ENCODE results near the gene WDFY4. TPM values are rescaled to one million over a fixed set of nuclear protein-coding genes. Genes with fewer than 3 reads are reported as not detected.

WDFY4 gene
- total RNA-seq, 1 donor from 2014 or later = not detected

- DNase-seq (ENCODE audit: low read depth) = no peak
- TF ChIP-seq CTCF (IDR thresholded peaks at IDR 0.05; ENCODE audit: insufficient read depth, low read length, poor library complexity, severe bottlenecking) = no peak
Observed at GRCh38 chr10:48784031-48784430, 99.4 kb downstream of the WDFY4 start.

GRCh38 chr10:48785796-48786195 is 101.1 kb downstream of the WDFY4 start:
- Histone ChIP-seq H3K4me3 (ENCODE audit: low read depth, low read length) (no peak overlapping the region), H3K27me3 (ENCODE audit: control insufficient read depth, insufficient read depth, low read length) (peaks cover 2% of the 10 kb centered on the region), H3K36me3 (ENCODE audit: control insufficient read depth, insufficient read depth, low read length) (no peaks in the 10 kb centered on the region)
- no peak for TF ChIP-seq CTCF (IDR thresholded peaks at IDR 0.05; ENCODE audit: insufficient read depth, low read length, poor library complexity, severe bottlenecking)
- DNase-seq (ENCODE audit: low read depth) = no peak

More at GRCh38 chr10:48784031-48784430, 99.4 kb downstream of the WDFY4 start:
- no peak overlapping the region for H3K4me3 ChIP-seq (ENCODE audit: low read depth, low read length)
- H3K27me3 ChIP-seq (ENCODE audit: control insufficient read depth, insufficient read depth, low read length) = no peaks in the 10 kb centered on the region
- no peaks in the 10 kb centered on the region for H3K36me3 ChIP-seq (ENCODE audit: control insufficient read depth, insufficient read depth, low read length)

- H3K36me3 ChIP-seq (ENCODE audit: control insufficient read depth, insufficient read depth, low read length) = no peaks in the 10 kb centered on the region
- no peak for TF ChIP-seq CTCF (IDR thresholded peaks at IDR 0.05; ENCODE audit: insufficient read depth, low read length, poor library complexity, severe bottlenecking)
- H3K4me3 ChIP-seq (ENCODE audit: low read depth, low read length) = no peak overlapping the region
- DNase-seq (ENCODE audit: low read depth) = no peak
- peaks cover 2% of the 10 kb centered on the region for H3K27me3 ChIP-seq (ENCODE audit: control insufficient read depth, insufficient read depth, low read length)
Observed at GRCh38 chr10:48786606-48787282, 102.1 kb downstream of the WDFY4 start.

GRCh38 chr10:48788554-48788953 is 103.9 kb downstream of the WDFY4 start:
- no peak for DNase-seq (ENCODE audit: low read depth)
- Histone ChIP-seq H3K27me3 (ENCODE audit: control insufficient read depth, insufficient read depth, low read length) (peaks cover 2% of the 10 kb centered on the region), H3K4me3 (ENCODE audit: low read depth, low read length) (no peak overlapping the region), H3K36me3 (ENCODE audit: control insufficient read depth, insufficient read depth, low read length) (no peaks in the 10 kb centered on the region)
- TF ChIP-seq CTCF (IDR thresholded peaks at IDR 0.05; ENCODE audit: insufficient read depth, low read length, poor library complexity, severe bottlenecking) = no peak

- peaks cover 4% of the 10 kb centered on the region for H3K27me3 ChIP-seq (ENCODE audit: control insufficient read depth, insufficient read depth, low read length)
- H3K4me3 ChIP-seq (ENCODE audit: low read depth, low read length) = no peak overlapping the region
- H3K36me3 ChIP-seq (ENCODE audit: control insufficient read depth, insufficient read depth, low read length) = no peaks in the 10 kb centered on the region
- DNase-seq (ENCODE audit: low read depth) = no peak
- no peak for TF ChIP-seq CTCF (IDR thresholded peaks at IDR 0.05; ENCODE audit: insufficient read depth, low read length, poor library complexity, severe bottlenecking)
Observed at GRCh38 chr10:48789486-48790456, 105.1 kb downstream of the WDFY4 start.
